HG03135 (cell line): ENCODE data around the gene MAGI1.
"Not testable (repeated sequence)": the region's sequence is repeated elsewhere in the genome, so short reads cannot be mapped to it uniquely, and the experiment has no call there.

Experiments
- ATAC-seq: cut with Tn5 transposase; IDR thresholded peaks from one replicate; pipeline ENCODE4 v1.9.1; 2021; ENCODE audit warnings: mild to moderate bottlenecking, moderate library complexity; ENCODE audit not compliant: unreplicated experiment

The MAGI1 gene

GRCh38 chr3:65886391-65886790 lies 152.3 kb downstream of the MAGI1 start:
- ATAC-seq = no peak

- no peak for ATAC-seq
These were observed 154.6 kb downstream of the MAGI1 start for GRCh38 chr3:65884071-65884470.

- no peak for ATAC-seq
These were observed 155.1 kb downstream of the MAGI1 start for GRCh38 chr3:65883613-65884012.

- ATAC-seq = no peak
These were observed 158.4 kb downstream of the MAGI1 start for GRCh38 chr3:65880350-65880749.

GRCh38 chr3:65879372-65879771 lies 159.3 kb downstream of the MAGI1 start:
- ATAC-seq = no peak

- no peak for ATAC-seq
These were observed 159.9 kb downstream of the MAGI1 start for GRCh38 chr3:65878831-65879230.

- no peak for ATAC-seq
These were observed 161.6 kb downstream of the MAGI1 start for GRCh38 chr3:65877160-65877559.

GRCh38 chr3:65876028-65876420 lies 162.7 kb downstream of the MAGI1 start:
- no peak for ATAC-seq

GRCh38 chr3:65875393-65876027 lies 163.2 kb downstream of the MAGI1 start:
- no peak for ATAC-seq

GRCh38 chr3:65873869-65874268 lies 164.8 kb downstream of the MAGI1 start:
- no peak for ATAC-seq

- no peak for ATAC-seq
These were observed 165.7 kb downstream of the MAGI1 start for GRCh38 chr3:65873028-65873427.

GRCh38 chr3:65871305-65872141 lies 167.2 kb downstream of the MAGI1 start:
- no peak for ATAC-seq

- no peak for ATAC-seq
These were observed 168.9 kb downstream of the MAGI1 start for GRCh38 chr3:65869798-65870197.

GRCh38 chr3:65867463-65868210 lies 171.1 kb downstream of the MAGI1 start:
- ATAC-seq = no peak

GRCh38 chr3:65864357-65864904 lies 174.3 kb downstream of the MAGI1 start:
- no peak for ATAC-seq

GRCh38 chr3:65861718-65862117 lies 177.0 kb downstream of the MAGI1 start:
- ATAC-seq = no peak

GRCh38 chr3:65859612-65860011 lies 179.1 kb downstream of the MAGI1 start:
- ATAC-seq = not testable (repeated sequence)

- ATAC-seq = no peak
These were observed 180.0 kb downstream of the MAGI1 start for GRCh38 chr3:65858749-65859148.

- no peak for ATAC-seq
These were observed 181.4 kb downstream of the MAGI1 start for GRCh38 chr3:65857327-65857726.

- no peak for ATAC-seq
These were observed 181.8 kb downstream of the MAGI1 start for GRCh38 chr3:65856907-65857306.

- no peak for ATAC-seq
These were observed 183.2 kb downstream of the MAGI1 start for GRCh38 chr3:65855370-65856100.
